ENCODE measurements around the gene MRPS26.

MRPS26 gene

GRCh38 chr20:3093861-3094361, 48.1 kb downstream of the MRPS26 start:
- H4K91ac ChIP-seq (ENCODE audit: low read depth, low read length): peak overlapping the region; percentile 1
- H2BK5ac ChIP-seq (ENCODE audit: low read depth, low read length, poor library complexity): no peak overlapping the region
- peaks cover 16% of the 10 kb centered on the region for H3K79me1 ChIP-seq (ENCODE audit: low read length)
- peaks cover 4% of the 10 kb centered on the region for H3K79me2 ChIP-seq (ENCODE audit: control insufficient read depth, insufficient read depth, low read length, poor library complexity)
- no peak overlapping the region for H3K27ac ChIP-seq (ENCODE audit: low read depth, low read length)
- H4K8ac ChIP-seq (ENCODE audit: low read depth, low read length): no peak overlapping the region
- no peak overlapping the region for H3K4ac ChIP-seq (ENCODE audit: low read depth, low read length)
- no peak overlapping the region for H3K9ac ChIP-seq (ENCODE audit: low read length)
- H3K4me3 ChIP-seq (ENCODE audit: low read depth, low read length): no peak overlapping the region
- no peak overlapping the region for H3K18ac ChIP-seq (ENCODE audit: low read length)
- no peak overlapping the region for H4K12ac ChIP-seq (ENCODE audit: low read depth, low read length)
- peaks cover 12 to 13% of the 10 kb centered on the region in 2 experiments for H3K4me1 ChIP-seq (ENCODE audit: control insufficient read depth in 1 of 2, insufficient read depth in 2 of 2, low read length in 2 of 2)
- no peak overlapping the region for H3K4me2 ChIP-seq (ENCODE audit: low read length)
- no peak overlapping the region for H3K23ac ChIP-seq (ENCODE audit: low read length)
- WGBS (ENCODE audit: extremely low coverage, insufficient coverage, insufficient read length): no CpG with 5 or more reads among the region's 10 CpGs
- H3K36me3 ChIP-seq (ENCODE audit: control insufficient read depth in 1 of 2, insufficient read depth in 2 of 2, low read length in 2 of 2): no peaks in the 10 kb centered on the region
- no peak overlapping the region for H3K14ac ChIP-seq (ENCODE audit: low read length)
- H3K27me3 ChIP-seq (ENCODE audit: insufficient read depth, low read length): no peaks in the 10 kb centered on the region
- H2AFZ ChIP-seq (ENCODE audit: insufficient read depth, low read length, poor library complexity): no peak overlapping the region
- H2BK12ac ChIP-seq (ENCODE audit: low read length): no peak overlapping the region
- peaks cover 2% of the 10 kb centered on the region for H3K9me3 ChIP-seq (ENCODE audit: insufficient read depth, low read depth, low read length)
- no peak for DNase-seq
- no peak overlapping the region for H2AK5ac ChIP-seq (ENCODE audit: low read length)
- H2BK120ac ChIP-seq (ENCODE audit: insufficient read depth, low read length, poor library complexity): no peak overlapping the region

GRCh38 chr20:3094848-3095629, 49.2 kb downstream of the MRPS26 start:
- H4K91ac ChIP-seq (ENCODE audit: low read depth, low read length): peak overlapping the region; percentile 72
- H2AFZ ChIP-seq (ENCODE audit: insufficient read depth, low read length, poor library complexity): peak overlapping the region; percentile 7
- DNase-seq: no peak
- H3K14ac ChIP-seq (ENCODE audit: low read length): peak overlapping the region; percentile 54
- peak overlapping the region; percentile 62 for H2BK5ac ChIP-seq (ENCODE audit: low read depth, low read length, poor library complexity)
- peak overlapping the region; percentile 38 for H3K18ac ChIP-seq (ENCODE audit: low read length)
- H3K4me3 ChIP-seq (ENCODE audit: low read depth, low read length): no peak overlapping the region
- no peaks in the 10 kb centered on the region for H3K27me3 ChIP-seq (ENCODE audit: insufficient read depth, low read length)
- H3K4me1 ChIP-seq (ENCODE audit: control insufficient read depth in 1 of 2, insufficient read depth in 2 of 2, low read length in 2 of 2): peaks cover 12 to 13% of the 10 kb centered on the region in 2 experiments
- no peak overlapping the region for H2AK5ac ChIP-seq (ENCODE audit: low read length)
- H4K8ac ChIP-seq (ENCODE audit: low read depth, low read length): peak overlapping the region; percentile 8
- H3K9me3 ChIP-seq (ENCODE audit: insufficient read depth, low read depth, low read length): peaks cover 2% of the 10 kb centered on the region
- no peaks in the 10 kb centered on the region for H3K36me3 ChIP-seq (ENCODE audit: control insufficient read depth in 1 of 2, insufficient read depth in 2 of 2, low read length in 2 of 2)
- H3K23ac ChIP-seq (ENCODE audit: low read length): no peak overlapping the region
- peak overlapping the region; percentile 4 for H3K4ac ChIP-seq (ENCODE audit: low read depth, low read length)
- H3K79me1 ChIP-seq (ENCODE audit: low read length): peaks cover 16% of the 10 kb centered on the region
- WGBS (ENCODE audit: extremely low coverage, insufficient coverage, insufficient read length): no CpG with 5 or more reads among the region's 13 CpGs
- no peak overlapping the region for H4K12ac ChIP-seq (ENCODE audit: low read depth, low read length)
- peak overlapping the region; percentile 88 for H2BK120ac ChIP-seq (ENCODE audit: insufficient read depth, low read length, poor library complexity)
- H2BK12ac ChIP-seq (ENCODE audit: low read length): peak overlapping the region; percentile 70
- no peak overlapping the region for H3K9ac ChIP-seq (ENCODE audit: low read length)
- H3K79me2 ChIP-seq (ENCODE audit: control insufficient read depth, insufficient read depth, low read length, poor library complexity): peaks cover 4% of the 10 kb centered on the region
- no peak overlapping the region for H3K27ac ChIP-seq (ENCODE audit: low read depth, low read length)
- no peak overlapping the region for H3K4me2 ChIP-seq (ENCODE audit: low read length)

All from trophoblast cell (in vitro differentiated cells and primary cell).